ENCODE results near the gene AARS2. TPM values are rescaled to one million over a fixed set of nuclear protein-coding genes. Genes with fewer than 3 reads are reported as not detected.
A peak's percentile ranks its signal among the peaks of the same experiment; 100 is the strongest.
"Not testable (repeated sequence)": the region's sequence is repeated elsewhere in the genome, so short reads cannot be mapped to it uniquely, and the experiment has no call there.

The AARS2 gene
- total RNA-seq, result 19.6 TPM

GRCh38 chr6:44312901-44313788, at the start of gene AARS2:
AARS2 (minus strand) TSS chr6:44313347; CDS start chr6:44313323, 24 bp downstream.
- DNase-seq, result peak; percentile 94

- no peak for DNase-seq
Measured at GRCh38 chr6:44361947-44362346, 48.8 kb upstream of the AARS2 start.

- no peak for DNase-seq
Measured at GRCh38 chr6:44359973-44360372, 46.8 kb upstream of the AARS2 start.

GRCh38 chr6:44356487-44356886, 43.3 kb upstream of the AARS2 start:
- DNase-seq, result no peak

GRCh38 chr6:44355640-44356039, 42.5 kb upstream of the AARS2 start:
- no peak for DNase-seq

GRCh38 chr6:44353336-44353735, 40.2 kb upstream of the AARS2 start:
- no peak for DNase-seq

GRCh38 chr6:44352259-44352658, 39.1 kb upstream of the AARS2 start:
- DNase-seq, result no peak

- not testable (repeated sequence) for DNase-seq
Measured at GRCh38 chr6:44350650-44350994, 37.5 kb upstream of the AARS2 start.

- no peak for DNase-seq
Measured at GRCh38 chr6:44349904-44350649, 36.9 kb upstream of the AARS2 start.

GRCh38 chr6:44346818-44347217, 33.7 kb upstream of the AARS2 start:
- not testable (repeated sequence) for DNase-seq

GRCh38 chr6:44342489-44342888, 29.3 kb upstream of the AARS2 start, which contains the start of gene SPATS1:
SPATS1 (plus strand) TSS chr6:44342650; CDS start chr6:44343096, 446 bp downstream.
- peak; percentile 26 for DNase-seq

GRCh38 chr6:44342052-44342451, 28.9 kb upstream of the AARS2 start:
- peak; percentile 40 for DNase-seq

GRCh38 chr6:44341095-44341890, 28.1 kb upstream of the AARS2 start:
- no peak for DNase-seq

GRCh38 chr6:44339763-44340625, 26.8 kb upstream of the AARS2 start:
- DNase-seq, result no peak

- peak; percentile 35 for DNase-seq
Measured at GRCh38 chr6:44339301-44339700, 26.2 kb upstream of the AARS2 start.

GRCh38 chr6:44338228-44339122, 25.3 kb upstream of the AARS2 start:
- DNase-seq, result peak; percentile 86

- DNase-seq, result no peak
Measured at GRCh38 chr6:44335631-44336030, 22.5 kb upstream of the AARS2 start.

- DNase-seq, result no peak
Measured at GRCh38 chr6:44333942-44334341, 20.8 kb upstream of the AARS2 start.

- DNase-seq, result peak; percentile 43
Measured at GRCh38 chr6:44333273-44333919, 20.2 kb upstream of the AARS2 start.

- peak; percentile 46 for DNase-seq
Measured at GRCh38 chr6:44332585-44332984, 19.4 kb upstream of the AARS2 start.
